ENCODE results near the gene GRID1. TPM values are rescaled to one million over a fixed set of nuclear protein-coding genes. Genes with fewer than 3 reads are reported as not detected.

The GRID1 gene
- total RNA-seq, 1 experiment from 2014 or later, result not detected

GRCh38 chr10:85967594-85967993 is 399.0 kb downstream of the GRID1 start:
- H3K27ac Mint-ChIP-seq (ENCODE audit: unreplicated experiment), result no peak overlapping the region
- H3K27me3 Mint-ChIP-seq (ENCODE audit: unreplicated experiment), result peaks cover 16% of the 10 kb centered on the region
- TF ChIP-seq CTCF (IDR thresholded peaks at IDR 0.05; ENCODE audit: unreplicated experiment), result no peak
- H3K4me3 Mint-ChIP-seq (ENCODE audit: low read depth, unreplicated experiment), result no peak overlapping the region
- no peaks in the 10 kb centered on the region for H3K4me1 Mint-ChIP-seq (ENCODE audit: low read depth, unreplicated experiment)
- BruUV-seq (replicated peaks), result no TSS peak
- intact Hi-C loops (cut with micrococcal nuclease; ENCODE audit: unreplicated experiment), result no loop called here
- no peaks in the 10 kb centered on the region for H3K9me3 Mint-ChIP-seq (ENCODE audit: low read depth, unreplicated experiment)
- no peak for DNase-seq
- H3K36me3 Mint-ChIP-seq (ENCODE audit: insufficient read depth, unreplicated experiment), result no peaks in the 10 kb centered on the region
- CTCF ChIA-PET, result no interaction called here

GRCh38 chr10:85961479-85962067 is 405.0 kb downstream of the GRID1 start:
- H3K27ac Mint-ChIP-seq (ENCODE audit: unreplicated experiment), result no peak overlapping the region
- no peak for TF ChIP-seq CTCF (IDR thresholded peaks at IDR 0.05; ENCODE audit: unreplicated experiment)
- no peak overlapping the region for H3K4me3 Mint-ChIP-seq (ENCODE audit: low read depth, unreplicated experiment)
- H3K36me3 Mint-ChIP-seq (ENCODE audit: insufficient read depth, unreplicated experiment), result no peaks in the 10 kb centered on the region
- H3K9me3 Mint-ChIP-seq (ENCODE audit: low read depth, unreplicated experiment), result peaks cover 7% of the 10 kb centered on the region
- BruUV-seq (replicated peaks), result no TSS peak
- H3K27me3 Mint-ChIP-seq (ENCODE audit: unreplicated experiment), result peaks cover 34% of the 10 kb centered on the region
- H3K4me1 Mint-ChIP-seq (ENCODE audit: low read depth, unreplicated experiment), result no peaks in the 10 kb centered on the region
- CTCF ChIA-PET, result interaction anchor here (0.5 kb wide), 1 partner anchor 479 kb away, joined by 3 read pairs; no protein-coding TSS in a partner anchor
- no peak for DNase-seq
- intact Hi-C loops (cut with micrococcal nuclease; ENCODE audit: unreplicated experiment), result no loop called here

GRCh38 chr10:85961073-85961472 is 405.5 kb downstream of the GRID1 start:
- no peak overlapping the region for H3K4me3 Mint-ChIP-seq (ENCODE audit: low read depth, unreplicated experiment)
- H3K36me3 Mint-ChIP-seq (ENCODE audit: insufficient read depth, unreplicated experiment), result no peaks in the 10 kb centered on the region
- H3K9me3 Mint-ChIP-seq (ENCODE audit: low read depth, unreplicated experiment), result peaks cover 8% of the 10 kb centered on the region
- no peaks in the 10 kb centered on the region for H3K4me1 Mint-ChIP-seq (ENCODE audit: low read depth, unreplicated experiment)
- peaks cover 34% of the 10 kb centered on the region for H3K27me3 Mint-ChIP-seq (ENCODE audit: unreplicated experiment)
- no peak overlapping the region for H3K27ac Mint-ChIP-seq (ENCODE audit: unreplicated experiment)
- intact Hi-C loops (cut with micrococcal nuclease; ENCODE audit: unreplicated experiment), result no loop called here
- BruUV-seq (replicated peaks), result no TSS peak
- no peak for TF ChIP-seq CTCF (IDR thresholded peaks at IDR 0.05; ENCODE audit: unreplicated experiment)
- CTCF ChIA-PET, result interaction anchor here (0.5 kb wide), 1 partner anchor 480 kb away, joined by 3 read pairs; no protein-coding TSS in a partner anchor
- no peak for DNase-seq

- Mint-ChIP-seq H3K4me3 (ENCODE audit: low read depth, unreplicated experiment) (no peak overlapping the region), H3K4me1 (ENCODE audit: low read depth, unreplicated experiment) (no peaks in the 10 kb centered on the region), H3K36me3 (ENCODE audit: insufficient read depth, unreplicated experiment) (no peaks in the 10 kb centered on the region), H3K9me3 (ENCODE audit: low read depth, unreplicated experiment) (peaks cover 8% of the 10 kb centered on the region), H3K27ac (ENCODE audit: unreplicated experiment) (no peak overlapping the region), H3K27me3 (ENCODE audit: unreplicated experiment) (peaks cover 34% of the 10 kb centered on the region)
- intact Hi-C loops (cut with micrococcal nuclease; ENCODE audit: unreplicated experiment), result no loop called here
- DNase-seq, result no peak
- no TSS peak for BruUV-seq (replicated peaks)
- TF ChIP-seq CTCF (IDR thresholded peaks at IDR 0.05; ENCODE audit: unreplicated experiment), result no peak
- CTCF ChIA-PET, result interaction anchor here (0.6 kb wide), 1 partner anchor 229 kb away, joined by 6 read pairs; no protein-coding TSS in a partner anchor
These were observed 407.4 kb downstream of the GRID1 start for GRCh38 chr10:85959239-85959638.
